GM23338 (cell line): ENCODE data around the gene BMPR2.

Experiments
- CTCF ChIP-seq, 2 experiments: fragments of 200-600 bp in 1 of 2; sonication (generic) in 1 of 2; conservative IDR thresholded peaks; 2 replicates each; pipeline versions ENCODE4 v1.5.1 to v1.6.1; 2016 to 2017; ENCODE audit warnings: antibody characterized with exemption in 2 of 2, low read depth in 2 of 2, mild to moderate bottlenecking in 2 of 2, moderate library complexity in 1 of 2
- EZH2 ChIP-seq: fragments of 200-600 bp; sonication (generic); IDR thresholded peaks from one replicate; pipeline ENCODE4 v1.8.0; 2017; ENCODE audit warnings: antibody characterized with exemption, mild to moderate bottlenecking, low read depth; ENCODE audit not compliant: unreplicated experiment
- REST ChIP-seq: IDR thresholded peaks from one replicate; pipeline ENCODE4 v1.6.1; 2018; ENCODE audit warnings: antibody characterized with exemption; ENCODE audit not compliant: unreplicated experiment
- ZNF114 ChIP-seq: fragments of 250-450 bp; sonication (Bioruptor Pico); IDR thresholded peaks from 2 replicates; pipeline ENCODE4 v1.5.0; 2020; ENCODE audit warnings: mild to moderate bottlenecking, moderate library complexity

DNA sequence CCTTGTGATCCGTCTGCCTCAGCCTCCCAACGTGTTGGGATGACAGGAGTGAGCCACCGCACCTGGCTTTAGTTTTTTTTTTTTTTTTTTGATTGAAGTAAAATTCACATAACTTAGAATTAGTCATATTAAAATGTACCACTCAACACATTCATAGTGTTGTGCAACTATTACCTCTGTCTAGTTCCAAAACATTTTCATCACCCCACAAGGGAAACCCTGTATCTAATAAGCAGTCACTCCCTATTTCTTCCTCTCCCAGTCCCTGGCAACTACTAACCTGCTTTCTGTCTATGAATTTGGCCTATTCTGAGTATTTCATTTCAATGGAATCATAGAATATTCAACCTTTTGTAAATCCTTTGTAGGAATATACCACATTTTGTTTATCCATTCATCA lies 134.8 kb downstream of the BMPR2 start:
- TF ChIP-seq CTCF (conservative IDR thresholded peaks at IDR 0.05; ENCODE audit: low read depth in 2 of 2): no peak
- TF ChIP-seq ZNF114 (CRISPR knock-in tag): no peak
- no peak for TF ChIP-seq EZH2
- TF ChIP-seq REST: no peak
